ENCODE measurements around the gene CATSPER4. TPM values are rescaled to one million over a fixed set of nuclear protein-coding genes. Genes with fewer than 3 reads are reported as not detected.

The CATSPER4 gene
- total RNA-seq, 1 experiment from 2014 or later, result 0.35 TPM

DNA sequence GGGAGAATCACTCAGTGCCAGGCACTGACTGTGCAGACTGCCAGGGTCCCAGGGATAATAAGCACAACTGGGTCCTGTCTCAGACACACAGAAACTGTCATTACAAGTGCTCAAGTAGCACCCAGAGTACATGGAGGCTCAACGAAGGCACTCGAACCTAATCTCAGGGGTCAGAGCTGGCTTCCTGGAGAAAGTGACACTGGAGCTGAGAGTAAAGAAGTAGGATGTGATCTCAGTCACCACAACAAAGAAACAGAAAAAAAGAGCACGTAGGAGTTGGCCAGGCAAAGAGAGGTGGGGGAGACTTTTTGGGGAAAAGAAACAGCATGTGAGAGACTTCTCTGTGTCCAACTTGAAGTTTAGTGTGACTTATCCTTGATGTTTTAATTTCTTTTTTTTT lies 1.3 kb downstream of the CATSPER4 start:
- Mint-ChIP-seq H3K27ac (no peak overlapping the region), H3K27me3 (ENCODE audit: low read depth) (no peaks in the 10 kb centered on the region; the same call in 1 of the 2 replicates), H3K4me1 (peaks cover 17% of the 10 kb centered on the region), H3K9me3 (no peaks in the 10 kb centered on the region), H3K4me3 (no peak overlapping the region), H3K36me3 (no peaks in the 10 kb centered on the region; the same call in 1 of the 2 replicates)
- no peak for TF ChIP-seq FOXP1 (CRISPR knock-in tag; IDR thresholded peaks at IDR 0.05; ENCODE audit: borderline replicate concordance)
- TF ChIP-seq NFATC4 (CRISPR knock-in tag; IDR thresholded peaks at IDR 0.05), result no peak
- TF ChIP-seq ATF2 (CRISPR knock-in tag; IDR thresholded peaks at IDR 0.05; ENCODE audit: borderline replicate concordance, low read depth), result no peak
- ATAC-seq, result no peak
- POLR2A ChIA-PET, result no interaction called here
- CTCF ChIA-PET, result interaction anchor here (0.7 to 5.9 kb wide), 4 partner anchors 15 to 42 kb away, joined by 5 to 165 read pairs (median 13); partner anchors contain the start of gene CEP85
- no peak for DNase-seq (ENCODE audit: low spot score)

- TF ChIP-seq AFF4 (CRISPR knock-in tag; IDR thresholded peaks at IDR 0.05; ENCODE audit: borderline replicate concordance) (no peak), KAT7 (CRISPR knock-in tag; IDR thresholded peaks at IDR 0.05; ENCODE audit: borderline replicate concordance) (no peak), TEAD4 (CRISPR knock-in tag; IDR thresholded peaks at IDR 0.05) (no peak), ZNF138 (CRISPR knock-in tag; conservative IDR thresholded peaks at IDR 0.05) (no peak), CREM (CRISPR knock-in tag; IDR thresholded peaks at IDR 0.05) (no peak), NFE2L1 (CRISPR knock-in tag; IDR thresholded peaks at IDR 0.05) (no peak), HMGA2 (CRISPR knock-in tag; IDR thresholded peaks at IDR 0.05) (no peak), ZNF671 (CRISPR knock-in tag; IDR thresholded peaks at IDR 0.05) (no peak), ARID4B (CRISPR knock-in tag; IDR thresholded peaks at IDR 0.05; ENCODE audit: borderline replicate concordance) (no peak), AR (CRISPR knock-in tag; IDR thresholded peaks at IDR 0.05) (no peak), ZNF232 (CRISPR knock-in tag; IDR thresholded peaks at IDR 0.05) (no peak)
- TF ChIP-seq, protein P1, sequence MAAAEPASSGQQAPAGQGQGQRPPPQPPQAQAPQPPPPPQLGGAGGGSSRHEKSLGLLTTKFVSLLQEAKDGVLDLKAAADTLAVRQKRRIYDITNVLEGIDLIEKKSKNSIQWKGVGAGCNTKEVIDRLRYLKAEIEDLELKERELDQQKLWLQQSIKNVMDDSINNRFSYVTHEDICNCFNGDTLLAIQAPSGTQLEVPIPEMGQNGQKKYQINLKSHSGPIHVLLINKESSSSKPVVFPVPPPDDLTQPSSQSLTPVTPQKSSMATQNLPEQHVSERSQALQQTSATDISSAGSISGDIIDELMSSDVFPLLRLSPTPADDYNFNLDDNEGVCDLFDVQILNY (CRISPR knock-in tag; IDR thresholded peaks at IDR 0.05), result no peak
- CTCF ChIA-PET, result interaction anchor here (0.6 to 1.1 kb wide), 2 partner anchors 26 to 222 kb away, joined by 3 to 5 read pairs; partner anchors contain the start of gene ZNF593
- ATAC-seq (no peak), DNase-seq (ENCODE audit: low spot score) (no peak)
- POLR2A ChIA-PET, result interaction anchor here (0.7 kb wide), 1 partner anchor 9 kb away, joined by 7 read pairs; no protein-coding TSS in a partner anchor
- Mint-ChIP-seq H3K27ac (no peak overlapping the region), H3K36me3 (no peaks in the 10 kb centered on the region), H3K27me3 (ENCODE audit: low read depth) (no peaks in the 10 kb centered on the region; the same call in none of the 2 replicates), H3K9me3 (no peaks in the 10 kb centered on the region), H3K4me3 (no peak overlapping the region), H3K4me1 (peaks cover 19% of the 10 kb centered on the region)
Measured at GRCh38 chr1:26195805-26196204, 5.4 kb downstream of the CATSPER4 start.
